ENCODE measurements around the gene PATL2.
A peak's percentile ranks its signal among the peaks of the same experiment; 100 is the strongest.
"Not testable (repeated sequence)": the region's sequence is repeated elsewhere in the genome, so short reads cannot be mapped to it uniquely, and the experiment has no call there.

PATL2 gene

DNA sequence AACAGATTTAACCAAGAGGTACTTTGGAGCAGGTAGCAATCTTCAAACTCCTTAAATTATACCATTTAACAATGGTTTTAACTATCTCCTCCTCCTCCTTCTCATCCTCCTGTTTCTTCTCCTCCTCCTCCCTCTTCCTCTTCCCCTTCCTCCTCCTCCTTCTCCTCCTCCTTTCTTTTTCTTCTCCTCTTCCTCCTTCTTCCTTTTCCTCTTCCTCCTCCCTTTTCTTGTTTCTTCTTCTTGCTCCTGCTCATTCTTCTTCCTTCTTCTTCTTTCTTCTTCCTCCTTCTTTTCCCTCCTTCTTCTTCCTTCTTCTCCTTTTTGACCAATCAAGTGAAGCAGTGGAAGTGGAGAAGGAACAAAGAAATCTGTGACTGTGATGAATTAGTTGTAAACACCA, 14.1 kb downstream of the PATL2 start:
- DNase-seq (ENCODE audit: low read depth, low spot score): no peak
- in situ Hi-C loops (cut with HindIII; ENCODE audit: low sequenced_read_pairs): no loop called here
- no peak overlapping the region for H3K4me3 ChIP-seq (ENCODE audit: low read depth, low read length)
- TF ChIP-seq, protein P1, sequence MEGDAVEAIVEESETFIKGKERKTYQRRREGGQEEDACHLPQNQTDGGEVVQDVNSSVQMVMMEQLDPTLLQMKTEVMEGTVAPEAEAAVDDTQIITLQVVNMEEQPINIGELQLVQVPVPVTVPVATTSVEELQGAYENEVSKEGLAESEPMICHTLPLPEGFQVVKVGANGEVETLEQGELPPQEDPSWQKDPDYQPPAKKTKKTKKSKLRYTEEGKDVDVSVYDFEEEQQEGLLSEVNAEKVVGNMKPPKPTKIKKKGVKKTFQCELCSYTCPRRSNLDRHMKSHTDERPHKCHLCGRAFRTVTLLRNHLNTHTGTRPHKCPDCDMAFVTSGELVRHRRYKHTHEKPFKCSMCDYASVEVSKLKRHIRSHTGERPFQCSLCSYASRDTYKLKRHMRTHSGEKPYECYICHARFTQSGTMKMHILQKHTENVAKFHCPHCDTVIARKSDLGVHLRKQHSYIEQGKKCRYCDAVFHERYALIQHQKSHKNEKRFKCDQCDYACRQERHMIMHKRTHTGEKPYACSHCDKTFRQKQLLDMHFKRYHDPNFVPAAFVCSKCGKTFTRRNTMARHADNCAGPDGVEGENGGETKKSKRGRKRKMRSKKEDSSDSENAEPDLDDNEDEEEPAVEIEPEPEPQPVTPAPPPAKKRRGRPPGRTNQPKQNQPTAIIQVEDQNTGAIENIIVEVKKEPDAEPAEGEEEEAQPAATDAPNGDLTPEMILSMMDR (IDR thresholded peaks at IDR 0.05; ENCODE audit: low read depth, low read length): no peak

DNA sequence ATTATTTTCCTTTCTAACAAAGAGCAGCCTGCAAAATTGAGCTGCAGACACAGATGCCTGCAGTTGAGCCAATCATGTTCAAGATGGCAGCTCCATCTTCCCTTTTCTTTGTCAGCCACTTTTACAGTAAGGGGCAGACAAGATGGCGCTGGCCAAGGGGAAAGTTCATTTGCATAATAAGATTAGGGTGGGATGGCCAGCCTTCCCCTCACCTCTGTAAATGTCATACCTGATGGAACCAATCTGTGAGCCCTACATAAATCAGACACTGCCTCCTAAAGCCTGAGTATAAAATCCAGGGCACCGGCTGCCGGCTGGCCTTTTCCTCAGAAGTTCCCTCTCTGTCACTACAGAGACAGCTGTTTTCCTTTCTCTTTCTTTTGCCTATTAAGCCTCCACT, 15.8 kb downstream of the PATL2 start:
- in situ Hi-C loops (cut with HindIII; ENCODE audit: low sequenced_read_pairs): no loop called here

DNA sequence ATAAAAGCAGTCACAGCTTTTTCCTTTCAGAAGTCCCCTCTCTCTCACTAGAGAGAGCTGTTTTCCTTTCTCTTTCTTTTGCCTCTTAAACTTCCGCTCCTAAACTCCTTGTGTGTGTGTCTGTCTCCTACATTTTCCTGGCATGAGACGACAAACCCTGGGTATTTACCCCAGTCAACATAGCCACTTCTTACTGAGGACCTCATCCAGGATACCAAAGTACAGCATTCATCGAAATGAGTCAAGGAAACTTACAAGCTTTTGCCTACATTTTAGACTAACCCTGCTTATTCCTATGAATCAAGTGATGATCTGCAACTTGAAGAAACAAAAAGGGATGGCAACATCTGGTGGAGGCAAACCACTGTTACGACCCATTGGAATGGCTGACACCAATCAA, 16.7 kb downstream of the PATL2 start:
- TF ChIP-seq, protein P1 (IDR thresholded peaks at IDR 0.05; ENCODE audit: low read depth, low read length): no peak
- H3K4me3 ChIP-seq (ENCODE audit: low read depth, low read length): no peak overlapping the region
- in situ Hi-C loops (cut with HindIII; ENCODE audit: low sequenced_read_pairs): no loop called here
- DNase-seq (ENCODE audit: low read depth, low spot score): no peak

More for the DNA sequence above, 15.8 kb downstream of the PATL2 start:
- DNase-seq (ENCODE audit: low read depth, low spot score): no peak
- TF ChIP-seq, protein P1 (IDR thresholded peaks at IDR 0.05; ENCODE audit: low read depth, low read length): no peak
- H3K4me3 ChIP-seq (ENCODE audit: low read depth, low read length): no peak overlapping the region

DNA sequence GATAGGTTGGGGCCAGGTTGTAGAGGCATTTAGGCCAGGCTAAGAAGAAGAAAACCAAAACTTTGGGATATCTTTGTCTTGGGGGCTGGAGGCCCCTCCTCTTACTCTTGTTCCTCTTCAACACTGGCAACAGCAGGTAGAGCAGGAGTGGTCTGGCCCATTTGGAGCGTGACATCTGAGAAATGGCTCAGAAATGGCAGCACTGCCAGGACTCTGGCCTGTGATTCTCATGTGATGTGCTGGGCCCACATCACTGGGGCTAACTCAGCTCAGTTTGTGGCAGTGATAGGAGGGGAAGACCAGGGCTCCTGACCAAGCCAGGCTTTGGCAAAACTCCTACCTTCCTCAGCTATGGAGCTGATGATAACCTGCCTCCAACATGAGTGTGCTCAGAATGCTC, 18.5 kb downstream of the PATL2 start:
- TF ChIP-seq, protein P1 (IDR thresholded peaks at IDR 0.05; ENCODE audit: low read depth, low read length): no peak
- H3K4me3 ChIP-seq (ENCODE audit: low read depth, low read length): no peak overlapping the region
- in situ Hi-C loops (cut with HindIII; ENCODE audit: low sequenced_read_pairs): no loop called here
- no peak for DNase-seq (ENCODE audit: low read depth, low spot score)

DNA sequence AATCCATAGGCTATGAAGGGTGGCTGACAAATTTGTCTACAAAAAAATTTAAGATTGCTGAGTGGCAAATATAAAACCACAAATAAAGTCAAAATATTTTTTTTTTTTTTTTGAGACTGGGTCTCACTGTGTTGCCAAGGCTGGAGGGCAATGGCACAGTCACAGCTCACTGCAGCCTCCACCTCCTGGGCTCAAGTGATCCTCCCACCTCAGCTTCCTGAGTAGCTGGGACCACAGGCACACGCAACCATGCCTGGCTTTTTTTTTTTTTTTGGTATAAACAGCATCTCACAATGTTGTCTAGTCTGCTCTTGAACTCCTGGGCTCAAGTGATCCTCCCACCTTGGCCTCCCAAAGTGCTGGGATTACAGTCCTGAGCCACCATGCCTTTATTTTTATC, 20.9 kb downstream of the PATL2 start:
- in situ Hi-C loops (cut with HindIII; ENCODE audit: low sequenced_read_pairs); DNase-seq (ENCODE audit: low read depth, low spot score); H3K4me3 ChIP-seq (ENCODE audit: low read depth, low read length): not testable (repeated sequence)

DNA sequence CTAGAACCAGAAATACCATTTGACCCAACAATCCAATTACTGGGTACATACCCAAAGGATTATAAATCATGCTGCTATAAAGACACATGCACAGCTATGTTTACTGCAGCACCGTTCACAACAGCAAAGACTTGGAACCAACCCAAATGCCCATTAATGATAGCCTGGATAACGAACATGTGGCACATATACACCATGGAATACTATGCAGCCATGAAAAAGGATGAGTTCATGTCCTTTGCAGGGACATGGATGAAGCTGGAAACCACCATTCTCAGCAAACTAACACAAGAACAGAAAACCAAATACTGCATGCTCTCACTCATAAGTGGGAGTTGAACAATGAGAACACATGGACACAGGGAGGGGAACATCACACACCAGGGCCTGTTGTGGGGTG, 21.8 kb downstream of the PATL2 start:
- in situ Hi-C loops (cut with HindIII; ENCODE audit: low sequenced_read_pairs); DNase-seq (ENCODE audit: low read depth, low spot score): not testable (repeated sequence)

DNA sequence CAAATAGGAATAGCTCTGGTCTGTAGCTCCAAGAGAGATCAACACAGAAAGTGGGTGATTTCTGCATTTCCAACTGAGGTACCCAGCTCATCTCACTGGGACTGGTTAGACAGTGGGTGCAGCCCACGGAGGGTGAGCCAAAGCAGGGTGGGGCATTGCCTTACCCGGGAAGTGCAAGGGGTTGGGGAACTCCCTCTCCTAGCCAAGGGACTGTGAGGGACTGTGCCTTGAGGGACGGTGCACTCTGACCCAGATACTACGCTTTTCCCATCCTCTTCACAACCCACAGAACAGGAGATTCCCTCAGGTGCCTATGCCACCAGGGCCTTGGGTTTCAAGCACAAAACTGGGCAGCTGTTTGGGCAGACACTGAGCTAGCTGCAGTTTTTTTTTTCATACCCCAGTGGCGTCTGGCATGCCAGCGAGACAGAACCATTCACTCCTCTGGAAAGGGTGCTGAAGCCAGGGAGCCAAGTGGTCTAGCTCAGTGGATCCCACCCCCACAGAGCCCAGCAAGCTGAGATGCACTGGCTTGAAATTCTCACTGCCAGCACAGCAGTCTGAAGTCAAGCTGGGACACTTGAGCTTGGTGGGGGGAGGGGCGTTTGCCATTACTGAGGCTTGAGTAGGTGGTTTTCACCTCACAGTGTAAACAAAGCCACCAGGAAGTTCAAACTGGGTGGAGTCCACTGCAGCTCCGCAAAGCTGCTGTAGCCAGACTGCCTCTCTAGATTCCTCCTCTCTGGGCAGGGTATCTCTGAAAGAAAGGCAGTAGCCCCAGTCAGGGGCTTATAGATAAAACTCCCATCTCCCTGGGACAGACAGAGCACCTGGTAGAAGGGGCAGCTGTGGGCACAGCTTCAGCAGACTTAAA, 28.1 kb downstream of the PATL2 start:
- in situ Hi-C loops (cut with HindIII; ENCODE audit: low sequenced_read_pairs); H3K4me3 ChIP-seq (ENCODE audit: low read depth, low read length): not testable (repeated sequence)
- DNase-seq (ENCODE audit: low read depth, low spot score): peak; percentile 12

More for the DNA sequence above, 21.8 kb downstream of the PATL2 start:
- not testable (repeated sequence) for H3K4me3 ChIP-seq (ENCODE audit: low read depth, low read length)

DNA sequence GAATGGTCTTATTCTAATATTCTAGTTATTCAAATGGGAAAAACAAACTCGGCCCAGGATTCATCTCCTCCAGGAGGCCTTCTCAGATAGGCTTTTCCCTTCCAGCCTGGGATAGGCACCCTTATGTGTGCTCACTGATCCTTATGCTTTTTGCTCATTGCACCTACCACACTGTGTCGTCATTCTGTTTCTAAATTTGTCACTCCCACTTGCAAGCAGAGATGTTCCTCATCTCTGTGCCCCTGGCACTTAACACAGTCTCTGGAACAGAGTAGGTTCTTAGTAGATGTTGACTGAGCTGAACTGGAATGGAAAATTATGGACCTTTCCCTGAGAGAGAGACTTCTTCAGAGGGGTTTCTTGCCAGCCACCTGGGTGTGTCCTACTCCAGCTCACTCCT, 28.9 kb downstream of the PATL2 start:
- in situ Hi-C loops (cut with HindIII; ENCODE audit: low sequenced_read_pairs): no loop called here
- DNase-seq (ENCODE audit: low read depth, low spot score): no peak
- no peak overlapping the region for H3K4me3 ChIP-seq (ENCODE audit: low read depth, low read length)
- TF ChIP-seq, protein P1 (IDR thresholded peaks at IDR 0.05; ENCODE audit: low read depth, low read length): no peak
